ENCODE data around the gene CDH8.

DNA sequence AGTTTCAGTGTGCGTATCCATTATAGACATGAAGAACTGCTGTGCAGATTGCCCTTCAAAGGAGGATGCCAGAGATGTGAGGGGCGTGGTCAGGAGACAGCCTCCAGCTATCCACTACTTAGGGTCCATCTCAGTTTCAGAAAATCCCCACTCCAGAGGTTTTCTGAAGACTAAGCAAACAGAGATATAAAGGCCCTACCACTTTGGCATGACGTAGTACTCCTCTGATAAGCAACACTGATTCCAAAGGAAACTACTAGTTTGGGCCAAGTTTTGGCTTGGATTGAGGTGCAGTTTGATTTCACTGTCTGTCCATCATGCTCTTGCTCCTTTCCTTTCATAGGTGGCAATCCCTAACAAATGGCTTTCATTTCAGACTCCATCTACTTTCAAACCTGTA, 228.7 kb downstream of the CDH8 start:
- TF ChIP-seq, protein P1, sequence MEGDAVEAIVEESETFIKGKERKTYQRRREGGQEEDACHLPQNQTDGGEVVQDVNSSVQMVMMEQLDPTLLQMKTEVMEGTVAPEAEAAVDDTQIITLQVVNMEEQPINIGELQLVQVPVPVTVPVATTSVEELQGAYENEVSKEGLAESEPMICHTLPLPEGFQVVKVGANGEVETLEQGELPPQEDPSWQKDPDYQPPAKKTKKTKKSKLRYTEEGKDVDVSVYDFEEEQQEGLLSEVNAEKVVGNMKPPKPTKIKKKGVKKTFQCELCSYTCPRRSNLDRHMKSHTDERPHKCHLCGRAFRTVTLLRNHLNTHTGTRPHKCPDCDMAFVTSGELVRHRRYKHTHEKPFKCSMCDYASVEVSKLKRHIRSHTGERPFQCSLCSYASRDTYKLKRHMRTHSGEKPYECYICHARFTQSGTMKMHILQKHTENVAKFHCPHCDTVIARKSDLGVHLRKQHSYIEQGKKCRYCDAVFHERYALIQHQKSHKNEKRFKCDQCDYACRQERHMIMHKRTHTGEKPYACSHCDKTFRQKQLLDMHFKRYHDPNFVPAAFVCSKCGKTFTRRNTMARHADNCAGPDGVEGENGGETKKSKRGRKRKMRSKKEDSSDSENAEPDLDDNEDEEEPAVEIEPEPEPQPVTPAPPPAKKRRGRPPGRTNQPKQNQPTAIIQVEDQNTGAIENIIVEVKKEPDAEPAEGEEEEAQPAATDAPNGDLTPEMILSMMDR (conservative IDR thresholded peaks at IDR 0.05; ENCODE audit: low read depth, low read length): no peak
- no peak for TF ChIP-seq EZH2 (IDR thresholded peaks at IDR 0.05; ENCODE audit: low read length, unreplicated experiment)

Measured in PC-3 (cell line).